ENCODE results near the gene CRYBB3.

- TF ChIP-seq ATF2 (CRISPR knock-in tag; IDR thresholded peaks at IDR 0.05; ENCODE audit: borderline replicate concordance, low read depth) = no peak
- TF ChIP-seq SMAD3 (CRISPR knock-in tag; IDR thresholded peaks at IDR 0.05; ENCODE audit: borderline replicate concordance) = no peak
- no peak for TF ChIP-seq CTCF (IDR thresholded peaks at IDR 0.05)
- no peak for TF ChIP-seq HMGA2 (CRISPR knock-in tag; IDR thresholded peaks at IDR 0.05)
- no peak for TF ChIP-seq ATF6 (CRISPR knock-in tag; IDR thresholded peaks at IDR 0.05)
- no peak for TF ChIP-seq MAX (CRISPR knock-in tag; IDR thresholded peaks at IDR 0.05)
- TF ChIP-seq NR2C2 (CRISPR knock-in tag; IDR thresholded peaks at IDR 0.05) = no peak
- TF ChIP-seq NFE2L1 (CRISPR knock-in tag; IDR thresholded peaks at IDR 0.05) = no peak
- no peak for TF ChIP-seq CREM (CRISPR knock-in tag; IDR thresholded peaks at IDR 0.05)
Observed at GRCh38 chr22:25203082-25203481, 3.4 kb downstream of the CRYBB3 start.

All from WTC11 (cell line).